HG03025 (cell line): Measurements from ENCODE around the gene FADS1.

Experiments used
- ATAC-seq: cut with Tn5 transposase; IDR thresholded peaks from one replicate; pipeline ENCODE4 v1.9.1; 2021; ENCODE audit warnings: mild to moderate bottlenecking, moderate library complexity; ENCODE audit not compliant: unreplicated experiment, low FRiP score

FADS1 gene

DNA sequence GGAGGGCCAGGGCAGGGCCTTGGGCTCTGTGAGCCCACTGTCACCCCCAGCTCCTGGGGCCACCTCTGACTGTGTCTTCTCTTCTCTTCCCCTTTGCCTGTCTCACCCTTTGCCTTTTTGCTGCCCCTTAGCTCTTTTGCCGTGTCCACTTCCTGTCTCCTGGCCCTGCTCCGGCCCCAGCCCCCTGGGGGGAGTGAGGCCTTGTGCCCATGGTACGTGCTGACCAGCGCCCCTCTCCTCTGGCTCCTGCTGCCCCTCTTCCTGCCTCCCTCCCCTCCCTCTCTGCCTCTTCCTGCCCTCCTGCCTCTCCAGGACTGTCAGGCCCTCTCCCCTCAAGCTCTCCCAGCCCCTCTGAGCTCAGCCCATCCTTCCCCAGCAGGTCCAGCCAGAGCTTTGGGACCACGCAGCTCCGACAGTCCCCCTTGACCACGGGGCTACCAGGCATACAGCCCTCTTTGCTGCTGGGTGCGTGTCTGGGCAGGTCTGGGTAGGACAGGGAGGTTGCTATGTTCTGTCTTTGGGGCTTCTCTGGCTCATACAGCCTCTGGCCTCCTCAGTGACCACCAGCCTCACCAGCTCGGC is 36.1 kb downstream of the FADS1 start:
- no peak for ATAC-seq

GRCh38 chr11:61779666-61780525 is 36.9 kb downstream of the FADS1 start:
- ATAC-seq: no peak

DNA sequence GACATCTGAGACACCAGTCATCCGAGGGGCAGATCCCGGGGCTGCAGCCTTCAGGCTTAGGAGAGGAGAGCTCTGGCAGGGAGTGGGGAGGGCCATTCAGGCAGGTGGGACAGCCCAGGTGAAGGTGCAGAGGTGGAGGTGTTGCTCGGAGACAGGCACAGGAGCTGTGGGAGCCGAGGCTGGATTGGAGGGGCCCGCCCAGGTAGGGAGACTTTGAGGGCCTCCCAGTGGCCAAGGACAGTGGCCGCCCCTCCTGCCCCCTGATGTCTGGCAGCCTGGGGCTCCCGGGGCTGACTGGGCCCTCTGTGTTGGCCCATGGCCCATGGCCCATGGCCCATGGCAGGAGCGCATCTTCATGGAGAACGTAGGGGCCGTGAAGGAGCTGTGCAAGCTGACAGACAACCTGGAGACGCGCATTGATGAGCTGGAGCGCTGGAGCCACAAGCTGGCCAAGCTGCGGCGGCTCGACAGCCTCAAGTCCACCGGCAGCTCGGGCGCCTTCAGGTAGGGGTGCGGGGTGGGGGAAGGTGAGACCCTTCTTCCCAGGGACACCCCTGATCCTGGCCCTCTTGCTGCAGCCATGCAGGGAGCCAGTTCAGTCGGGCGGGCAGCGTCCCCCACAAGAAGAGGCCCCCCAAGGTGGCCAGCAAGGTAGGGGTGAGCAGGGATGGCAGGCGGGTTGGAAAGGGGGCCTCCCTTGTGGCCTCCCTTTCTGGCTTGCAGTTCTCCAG is 37.7 kb downstream of the FADS1 start:
- no peak for ATAC-seq

DNA sequence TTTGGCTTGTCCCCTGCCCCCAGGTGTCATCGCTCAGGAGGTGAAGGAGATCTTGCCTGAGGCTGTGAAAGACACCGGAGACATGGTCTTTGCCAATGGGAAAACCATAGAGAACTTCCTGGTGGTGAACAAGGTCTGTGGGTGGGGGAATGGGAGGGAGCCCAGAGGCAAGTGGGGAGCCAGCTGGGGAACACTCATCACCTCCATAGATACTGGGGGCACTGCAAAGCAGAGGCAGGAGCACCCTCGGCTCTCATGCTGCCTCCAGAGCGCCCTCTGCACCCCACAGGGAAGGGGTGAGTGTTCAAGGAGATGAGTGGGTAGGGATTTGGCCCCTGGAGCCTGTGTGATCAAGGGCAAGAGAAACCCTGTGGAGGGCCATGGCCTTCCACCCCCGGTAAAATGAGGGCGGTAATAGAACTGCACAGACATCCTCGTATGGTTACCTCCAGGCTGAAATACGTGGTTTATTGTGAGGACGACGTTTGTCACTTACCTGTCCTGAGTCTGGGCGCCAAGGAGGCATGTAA is 38.4 kb downstream of the FADS1 start:
- ATAC-seq: no peak

DNA sequence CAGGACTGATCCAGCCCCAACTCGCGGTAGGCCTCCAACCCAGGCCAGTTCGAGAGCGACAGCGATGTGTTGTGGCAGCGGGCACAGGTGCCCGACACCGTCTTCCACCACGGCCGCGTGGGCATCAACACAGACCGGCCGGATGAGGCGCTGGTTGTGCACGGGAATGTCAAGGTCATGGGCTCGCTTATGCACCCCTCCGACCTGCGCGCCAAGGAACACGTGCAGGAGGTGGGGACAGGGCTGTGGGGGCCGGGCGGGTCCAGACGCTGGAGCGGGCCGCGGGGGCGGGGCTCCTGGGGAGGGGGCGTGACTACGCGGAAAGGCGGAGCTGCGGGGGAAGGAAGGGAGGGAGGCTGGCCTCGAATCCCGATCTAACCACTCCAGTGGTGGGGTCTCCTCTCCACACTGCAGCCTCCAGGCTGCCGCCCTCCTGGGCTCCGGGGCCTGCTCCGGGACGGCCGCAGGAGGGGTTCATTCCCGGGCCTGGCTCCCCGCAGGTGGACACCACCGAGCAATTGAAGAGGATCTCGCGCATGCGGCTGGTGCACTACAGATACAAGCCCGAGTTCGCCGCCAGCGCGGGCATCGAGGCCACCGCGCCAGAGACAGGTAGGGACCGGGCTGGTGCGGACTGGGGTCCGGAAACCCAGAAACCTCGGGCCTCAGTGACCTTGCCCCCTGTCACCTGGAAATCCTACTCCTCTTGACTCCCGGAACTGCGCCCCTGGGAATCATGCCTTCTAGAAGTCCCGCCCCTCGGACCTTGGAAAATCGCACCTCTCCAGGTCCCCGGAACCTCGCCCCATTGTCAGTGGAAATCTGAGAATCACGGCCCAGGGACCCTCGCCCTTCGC is 39.3 kb downstream of the FADS1 start:
- ATAC-seq: no peak

DNA sequence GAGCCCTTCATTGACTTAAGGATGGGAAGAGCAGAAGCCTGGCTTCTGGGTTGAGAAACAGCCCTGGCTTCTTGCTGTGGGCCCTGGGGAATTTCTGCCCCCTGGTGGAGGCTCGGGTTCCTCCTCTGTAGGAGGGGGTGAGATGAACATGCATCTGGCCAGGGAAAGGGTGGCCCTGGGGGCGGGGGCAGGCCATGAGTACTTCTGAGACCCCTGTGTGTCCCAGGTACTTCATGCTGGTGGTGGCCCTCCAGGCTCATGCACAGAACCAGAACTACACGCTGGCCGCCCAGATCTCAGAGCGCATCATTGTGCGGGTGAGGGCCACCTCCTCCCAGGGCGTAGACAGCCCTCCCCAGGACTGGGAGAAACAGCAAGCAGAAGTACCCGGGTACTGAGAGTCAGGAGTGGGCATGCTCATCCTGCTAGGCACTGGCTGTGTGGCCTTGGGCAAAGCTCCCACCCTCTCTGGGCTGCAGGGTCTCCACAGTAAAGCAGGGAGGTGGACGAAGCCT is 40.2 kb downstream of the FADS1 start:
- ATAC-seq: no peak

DNA sequence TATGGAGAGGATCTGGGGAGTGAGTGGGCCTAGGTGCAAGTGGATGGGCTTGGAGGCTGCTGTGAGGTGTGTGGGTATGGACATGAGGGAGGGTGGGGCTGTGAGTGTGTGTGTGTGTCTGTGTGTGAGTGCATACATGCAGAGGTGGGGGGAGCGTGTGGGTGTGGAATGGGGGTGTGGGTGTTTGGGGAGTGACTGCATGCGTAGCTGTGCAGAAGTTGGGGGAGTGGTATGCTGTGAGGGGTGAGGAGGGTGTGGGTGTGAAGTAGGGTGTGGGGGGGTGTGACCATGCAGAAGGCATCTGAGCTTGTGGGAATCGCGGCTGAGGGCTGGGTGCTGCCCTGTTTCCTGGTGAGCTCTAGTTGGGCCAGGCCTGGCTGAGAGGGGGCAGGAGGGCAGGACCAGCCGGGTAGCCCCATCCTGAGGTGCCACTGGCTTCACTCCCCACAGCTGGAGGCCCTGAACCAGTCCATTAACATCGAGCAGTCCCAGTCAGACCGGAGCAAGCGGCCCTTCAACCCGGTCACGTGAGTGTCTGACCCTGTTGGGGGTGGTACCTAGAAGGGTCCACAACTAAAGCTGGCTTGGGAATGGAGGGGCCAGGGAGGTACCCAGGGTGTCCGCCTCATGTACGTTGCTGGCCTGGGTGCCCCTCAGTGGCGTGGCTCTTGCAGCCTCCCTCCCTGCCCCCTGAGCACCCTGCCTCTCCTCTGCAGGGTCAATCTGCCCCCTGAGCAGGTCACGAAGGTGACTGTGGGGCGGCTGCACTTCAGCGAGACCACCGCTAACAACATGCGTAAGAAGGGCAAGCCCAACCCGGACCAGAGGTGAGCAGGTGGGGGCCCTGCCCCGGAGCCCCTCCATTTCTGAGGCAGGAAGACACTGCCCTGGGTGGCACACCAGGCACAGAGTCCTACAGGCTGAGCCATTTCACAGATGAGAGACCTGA is 40.9 kb downstream of the FADS1 start:
- no peak for ATAC-seq

GRCh38 chr11:61775106-61775505 is 41.7 kb downstream of the FADS1 start:
- ATAC-seq: no peak

DNA sequence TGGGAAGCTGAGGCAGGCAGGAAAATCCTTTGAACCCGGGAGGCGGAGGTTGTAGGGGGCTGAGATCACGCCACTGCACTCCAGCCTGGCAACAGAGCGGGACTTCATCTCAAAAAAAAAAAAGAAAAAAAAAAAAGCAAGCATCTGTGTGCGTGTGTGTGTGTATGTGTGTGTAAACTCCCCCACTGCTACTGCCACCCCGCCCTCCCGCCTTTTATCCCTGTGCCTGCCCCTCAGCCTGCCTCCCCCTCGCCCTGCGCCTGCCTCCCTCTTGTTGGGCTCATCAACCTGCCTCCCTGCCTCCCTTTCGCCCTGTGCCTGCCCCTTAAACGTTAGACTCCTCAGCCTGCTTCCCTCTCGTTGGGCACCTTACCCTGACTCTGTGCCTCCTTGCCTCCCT is 42.4 kb downstream of the FADS1 start:
- no peak for ATAC-seq

- no peak for ATAC-seq
Observed at GRCh38 chr11:61773809-61774208, 43.0 kb downstream of the FADS1 start.

GRCh38 chr11:61773356-61773755 is 43.4 kb downstream of the FADS1 start:
- ATAC-seq: no peak

- ATAC-seq: no peak
Observed at GRCh38 chr11:61771985-61772455, 44.8 kb downstream of the FADS1 start.

DNA sequence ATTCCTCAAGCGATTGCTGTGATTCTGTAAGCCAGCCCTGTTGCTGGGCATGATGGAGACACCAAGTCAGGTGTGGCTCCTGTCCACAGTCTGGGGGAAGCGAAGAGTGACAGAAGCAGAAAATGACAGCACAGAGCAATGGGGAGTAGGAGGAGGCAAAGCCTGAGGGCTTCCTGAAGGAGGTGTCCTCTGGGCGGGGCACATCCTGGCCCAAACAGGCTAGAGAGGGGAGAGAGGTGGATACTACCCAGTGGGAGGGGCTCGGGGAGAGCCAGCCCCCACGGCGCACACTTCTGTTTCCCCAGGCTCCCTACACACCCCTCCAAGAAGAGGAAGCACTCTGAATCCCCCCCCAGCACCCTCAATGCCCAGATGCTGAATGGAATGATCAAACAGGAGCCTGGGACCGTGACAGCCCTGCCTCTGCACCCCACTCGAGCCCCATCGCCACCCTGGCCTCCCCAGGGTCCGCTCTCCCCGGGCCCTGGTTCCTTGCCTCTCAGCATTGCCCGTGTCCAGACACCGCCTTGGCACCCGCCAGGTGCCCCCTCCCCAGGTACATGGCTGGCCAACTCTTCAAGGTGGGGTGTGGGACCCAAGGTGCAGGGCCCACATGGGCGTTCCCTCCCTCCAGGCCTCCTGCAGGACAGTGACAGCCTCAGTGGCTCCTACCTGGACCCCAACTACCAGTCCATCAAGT is 45.5 kb downstream of the FADS1 start:
- no peak for ATAC-seq

DNA sequence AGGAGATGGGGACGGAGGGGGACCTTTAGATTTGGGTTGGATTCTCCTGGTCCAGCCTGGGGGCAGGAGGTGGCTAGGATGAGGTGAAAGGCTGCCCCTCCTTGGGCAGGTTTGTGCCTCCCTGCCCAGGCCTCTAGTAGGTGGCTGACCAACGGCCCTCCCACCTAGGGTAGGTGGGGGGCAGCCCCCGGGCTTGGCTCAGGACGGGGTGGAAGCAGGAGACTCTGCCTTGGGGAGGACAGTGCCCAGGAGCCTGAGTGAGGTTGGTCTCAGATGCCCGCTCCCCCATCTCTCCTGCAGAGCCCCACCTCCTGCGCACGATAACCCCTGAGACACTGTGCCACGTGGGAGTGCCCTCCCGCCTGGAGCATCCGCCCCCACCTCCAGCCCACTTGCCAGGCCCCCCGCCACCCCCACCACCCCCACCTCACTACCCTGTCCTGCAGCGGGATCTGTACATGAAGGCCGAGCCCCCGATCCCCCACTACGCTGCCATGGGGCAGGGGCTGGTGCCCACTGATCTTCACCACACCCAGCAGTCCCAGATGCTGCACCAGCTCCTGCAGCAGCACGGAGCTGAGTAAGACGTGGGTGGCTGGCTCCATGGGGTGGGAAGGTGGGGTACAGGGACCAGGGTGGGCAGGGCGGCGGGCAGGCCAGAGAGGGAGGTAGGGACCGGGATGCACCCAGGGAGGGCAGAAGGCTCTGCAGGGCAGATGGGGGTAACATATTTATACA is 46.7 kb downstream of the FADS1 start:
- no peak for ATAC-seq

DNA sequence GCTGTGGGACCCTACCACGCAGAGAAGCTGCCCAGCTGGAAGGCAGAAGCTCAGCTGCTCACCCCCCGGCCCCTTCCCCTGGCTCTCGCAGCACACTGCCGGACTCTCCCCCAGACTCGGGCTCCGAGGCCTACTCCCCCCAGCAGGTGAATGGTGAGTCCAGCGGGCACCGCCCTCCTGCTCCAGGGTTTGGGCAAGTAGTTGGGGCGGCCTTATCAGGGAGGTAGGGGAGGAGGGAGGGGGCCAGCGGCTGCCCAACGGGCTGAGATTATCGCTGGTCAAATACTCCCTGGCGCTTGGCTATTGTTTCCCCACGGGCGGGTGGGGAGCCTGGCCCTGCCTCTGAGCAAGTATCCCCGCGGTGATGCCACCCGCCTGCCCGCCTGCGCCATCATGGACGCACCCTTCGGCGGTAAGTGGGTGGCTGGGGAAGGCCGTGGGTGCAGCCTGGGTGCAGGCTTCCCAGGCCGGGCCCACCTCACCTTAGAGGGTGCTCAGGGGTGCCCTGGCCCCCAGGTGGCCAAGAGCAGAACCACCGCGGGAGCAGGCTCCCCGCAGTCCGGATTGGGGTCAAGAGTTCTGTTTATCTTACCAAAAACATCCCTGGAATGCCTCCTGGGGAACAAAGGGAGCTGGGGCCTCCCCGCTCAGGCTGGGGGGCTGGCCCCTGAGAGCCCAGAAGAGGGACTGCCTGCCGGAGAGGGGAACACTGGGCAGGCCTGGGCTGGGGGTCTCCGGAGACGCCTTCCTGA is 47.5 kb downstream of the FADS1 start:
- ATAC-seq: no peak

DNA sequence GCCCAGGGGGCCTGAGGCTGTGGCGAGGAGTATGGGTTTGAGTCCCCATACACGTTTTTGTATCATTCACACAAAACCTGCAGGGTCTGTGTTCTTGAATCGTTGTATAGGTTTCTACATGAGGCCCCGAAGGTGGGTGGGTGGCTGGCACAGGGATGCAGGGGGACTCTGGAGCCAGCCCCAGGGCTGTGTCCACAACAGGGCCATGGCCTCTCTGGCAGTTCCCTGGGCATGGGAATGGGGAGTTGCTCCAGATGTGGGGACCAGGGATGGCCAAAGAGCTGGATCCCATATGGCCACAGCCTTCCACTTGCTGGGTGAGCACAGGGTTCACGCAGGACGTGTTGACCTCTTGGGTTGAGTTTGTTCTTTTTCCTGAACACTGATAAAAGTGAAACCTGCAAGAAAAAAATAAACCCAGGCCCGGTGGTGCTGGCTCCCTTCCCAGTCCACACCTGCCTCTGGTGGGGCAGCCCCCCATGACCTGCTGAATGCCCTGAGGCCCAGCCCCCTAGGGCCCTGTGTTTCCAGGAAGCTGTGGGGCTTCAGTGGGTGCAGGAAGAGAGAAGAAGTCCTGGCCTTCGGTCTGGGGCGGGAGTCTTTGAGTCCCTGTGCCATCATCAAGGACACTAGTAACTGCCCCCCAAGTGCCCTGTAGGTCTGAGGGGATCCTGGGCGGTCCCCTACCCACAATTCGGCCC is 48.3 kb downstream of the FADS1 start:
- no peak for ATAC-seq
